Measurements from ENCODE around the gene MARCHF5.

Gene MARCHF5

GRCh38 chr10:92290837-92291615 is at the start of gene MARCHF5, which contains the start of gene CPEB3:
Gene MARCHF5 (plus strand): TSS chr10:92291167. CDS start chr10:92291495, 328 bp downstream.
Gene CPEB3 (minus strand): TSS chr10:92291078. CDS start chr10:92240350, 50,728 bp downstream.
- DNase-seq, result peak; percentile 92

GRCh38 chr10:92241501-92241900 is 49.5 kb upstream of the MARCHF5 start:
- DNase-seq, result no peak

- no peak for DNase-seq
Observed at GRCh38 chr10:92242380-92242779, 48.6 kb upstream of the MARCHF5 start.

GRCh38 chr10:92242910-92243671 is 47.9 kb upstream of the MARCHF5 start:
- DNase-seq, result peak; percentile 53

GRCh38 chr10:92244796-92245195 is 46.2 kb upstream of the MARCHF5 start:
- DNase-seq, result no peak

GRCh38 chr10:92248566-92248965 is 42.4 kb upstream of the MARCHF5 start:
- no peak for DNase-seq

- DNase-seq, result no peak
Observed at GRCh38 chr10:92263396-92263795, 27.6 kb upstream of the MARCHF5 start.

GRCh38 chr10:92264249-92264648 is 26.7 kb upstream of the MARCHF5 start:
- no peak for DNase-seq

GRCh38 chr10:92265687-92266258 is 25.2 kb upstream of the MARCHF5 start:
- DNase-seq, result no peak

- no peak for DNase-seq
Observed at GRCh38 chr10:92267343-92267742, 23.6 kb upstream of the MARCHF5 start.

- no peak for DNase-seq
Observed at GRCh38 chr10:92268748-92269147, 22.2 kb upstream of the MARCHF5 start.

- no peak for DNase-seq
Observed at GRCh38 chr10:92274071-92274470, 16.9 kb upstream of the MARCHF5 start.

GRCh38 chr10:92278996-92279696 is 11.8 kb upstream of the MARCHF5 start:
- no peak for DNase-seq

GRCh38 chr10:92284112-92284704 is 6.8 kb upstream of the MARCHF5 start:
- no peak for DNase-seq

- DNase-seq, result peak; percentile 32
Observed at GRCh38 chr10:92290076-92290836, 711 bp upstream of the MARCHF5 start.

GRCh38 chr10:92291616-92291865 is 574 bp downstream of the MARCHF5 start:
- DNase-seq, result no peak

GRCh38 chr10:92291921-92292845 is 1.2 kb downstream of the MARCHF5 start:
- peak; percentile 2 for DNase-seq

GRCh38 chr10:92298487-92298886 is 7.5 kb downstream of the MARCHF5 start:
- no peak for DNase-seq

- DNase-seq, result no peak
Observed at GRCh38 chr10:92303096-92303495, 12.1 kb downstream of the MARCHF5 start.

GRCh38 chr10:92304061-92304460 is 13.1 kb downstream of the MARCHF5 start:
- DNase-seq, result no peak

Measured in NCI-H1436 (cell line).